H1 (cell line): Measurements from ENCODE around the gene FGD5. TPM values are rescaled to one million over a fixed set of nuclear protein-coding genes. Genes with fewer than 3 reads are reported as not detected.
A peak's percentile ranks its signal among the peaks of the same experiment; 100 is the strongest.

Source experiments
- CTCF ChIA-PET: fragments of 300-600 bp; sonication (Branson Sonifier 250); formaldehyde crosslinking; loops from one replicate; lab custom pipeline; 2021; ENCODE audit not compliant: partially characterized antibody; lab: Charles Lee
- POLR2A ChIA-PET: fragments of 300-600 bp; sonication (Branson Sonifier 250); formaldehyde crosslinking; loops from one replicate; lab custom pipeline; 2021; ENCODE audit warnings: inconsistent platforms; ENCODE audit not compliant: partially characterized antibody; lab: Charles Lee
- DNase-seq, 2 experiments: peaks; one replicate each; pipeline versions ENCODE4 v3.0.0 to v3.0.0-alpha.2; 2010 to 2022; ENCODE audit warnings: low spot score in 2 of 2, low read depth in 1 of 2, mixed read lengths in 1 of 2
- FAIRE-seq: peaks from 2 replicates; lab custom pipeline; 2011; peaks lifted over from hg19 to GRCh38; lab: Jason Lieb, UNC
- H2AFZ ChIP-seq: 2 replicates; pipeline ENCODE4 v1.8.1; 2012; ENCODE audit warnings: low read length, inconsistent platforms
- H2AK5ac ChIP-seq: 2 replicates; pipeline ENCODE4 v1.6.1; 2013; ENCODE audit warnings: low read depth, low read length
- H2BK120ac ChIP-seq: replicated peaks from 2 replicates; pipeline ENCODE3; 2013; ENCODE audit warnings: low read depth, low read length, inconsistent platforms
- H2BK12ac ChIP-seq: 2 replicates; pipeline ENCODE4 v1.6.1; 2013; ENCODE audit warnings: low read depth, low read length
- H2BK15ac ChIP-seq: 2 replicates; pipeline ENCODE4 v1.6.1; 2013; ENCODE audit warnings: low read length
- H2BK20ac ChIP-seq: 2 replicates; pipeline ENCODE4 v1.6.1; 2013; ENCODE audit warnings: low read length
- H2BK5ac ChIP-seq: 2 replicates; pipeline ENCODE4 v1.6.1; 2013; ENCODE audit warnings: low read depth, low read length
- H3K14ac ChIP-seq: 2 replicates; pipeline ENCODE4 v1.6.1; 2013; ENCODE audit warnings: inconsistent platforms; ENCODE audit not compliant: insufficient read length
- H3K18ac ChIP-seq: 2 replicates; pipeline ENCODE4 v1.6.1; 2013; ENCODE audit warnings: low read length; ENCODE audit errors: extremely low read depth
- H3K23ac ChIP-seq: 2 replicates; pipeline ENCODE4 v1.6.1; 2013; ENCODE audit warnings: inconsistent platforms; ENCODE audit not compliant: insufficient read length
- H3K23me2 ChIP-seq: 2 replicates; pipeline ENCODE4 v1.6.1; 2013; ENCODE audit warnings: low read depth, low read length
- H3K27ac ChIP-seq: 2 replicates; pipeline ENCODE4 v1.6.1; 2011; ENCODE audit warnings: low read depth, low read length, inconsistent platforms
- H3K27me3 ChIP-seq, 4 experiments: replicated peaks in 1 of 4; 1 replicate in 1 of 4; 2 replicates in 3 of 4; pipeline versions ENCODE4 v1.6.1 to v1.8.1; 2011 to 2013; ENCODE audit warnings: low read length in 3 of 4, mild to moderate bottlenecking in 3 of 4, inconsistent platforms in 2 of 4, mixed read lengths in 2 of 4, moderate library complexity in 1 of 4; ENCODE audit not compliant: control insufficient read depth in 3 of 4, insufficient read depth in 3 of 4; ENCODE audit errors: extremely low read depth in 1 of 4
- H3K36me3 ChIP-seq, 4 experiments: 2 replicates each; pipeline versions ENCODE4 v1.6.1 to v1.8.1; 2011 to 2013; ENCODE audit warnings: mild to moderate bottlenecking in 4 of 4, low read length in 3 of 4, moderate library complexity in 2 of 4, control low read depth in 1 of 4, inconsistent platforms in 1 of 4; ENCODE audit not compliant: insufficient read depth in 4 of 4, control insufficient read depth in 2 of 4
- H3K4ac ChIP-seq: replicated peaks from 2 replicates; pipeline ENCODE3; 2013; ENCODE audit warnings: low read length, low read depth, mixed read lengths, inconsistent platforms; ENCODE audit not compliant: insufficient read length
- H3K4me1 ChIP-seq, 4 experiments: replicated peaks in 1 of 4; 1 replicate in 1 of 4; 2 replicates in 3 of 4; pipeline versions ENCODE4 v1.6.1 to v1.8.1; 2011 to 2013; ENCODE audit warnings: low read length in 3 of 4, inconsistent platforms in 2 of 4, mixed read lengths in 1 of 4; ENCODE audit not compliant: insufficient read depth in 4 of 4, control insufficient read depth in 3 of 4
- H3K4me2 ChIP-seq, 2 experiments: 2 replicates each; pipeline versions ENCODE4 v1.6.1 to v1.8.1; 2011 to 2013; ENCODE audit warnings: low read depth in 2 of 2, low read length in 2 of 2, control low read depth in 1 of 2, inconsistent platforms in 1 of 2, mild to moderate bottlenecking in 1 of 2; ENCODE audit not compliant: insufficient read depth in 1 of 2
- H3K4me3 ChIP-seq, 4 experiments: fragments of 200-600, 300-600 bp in 1 of 4; sonication (generic), shearing (Covaris generic), sonication (Bioruptor Twin) in 1 of 4; 2 replicates each; pipeline versions ENCODE4 v1.5.1 to v1.8.1; 2011 to 2016; ENCODE audit warnings: low read length in 4 of 4, low read depth in 3 of 4, control low read depth in 2 of 4, inconsistent platforms in 2 of 4, mild to moderate bottlenecking in 2 of 4, mixed read lengths in 1 of 4, moderate library complexity in 1 of 4; ENCODE audit not compliant: insufficient read depth in 2 of 4; ENCODE audit errors: extremely low read depth in 1 of 4
- H3K56ac ChIP-seq: replicated peaks from 2 replicates; pipeline ENCODE3; 2013; ENCODE audit warnings: low read depth, mild to moderate bottlenecking, mixed read lengths, low read length, inconsistent platforms; ENCODE audit not compliant: insufficient read length
- H3K79me1 ChIP-seq: 2 replicates; pipeline ENCODE4 v1.6.1; 2013; ENCODE audit warnings: low read depth, low read length, control low read depth
- H3K79me2 ChIP-seq, 2 experiments: 2 replicates each; pipeline versions ENCODE4 v1.6.1 to v1.8.1; 2012 to 2013; ENCODE audit warnings: low read length in 2 of 2, mild to moderate bottlenecking in 2 of 2, inconsistent platforms in 1 of 2; ENCODE audit not compliant: insufficient read depth in 2 of 2, control insufficient read depth in 1 of 2
- H3K9ac ChIP-seq, 4 experiments: replicated peaks in 1 of 4; 1 replicate in 1 of 4; 2 replicates in 3 of 4; pipeline versions ENCODE4 v1.6.1 to v1.8.1; 2011 to 2013; ENCODE audit warnings: low read depth in 3 of 4, low read length in 3 of 4, control low read depth in 2 of 4, mild to moderate bottlenecking in 2 of 4, moderate library complexity in 2 of 4, inconsistent platforms in 1 of 4; ENCODE audit errors: extremely low read depth in 1 of 4
- H3K9me3 ChIP-seq, 2 experiments: 2 replicates each; pipeline versions ENCODE4 v1.6.1 to v1.8.1; 2012 to 2013; ENCODE audit warnings: mild to moderate bottlenecking in 2 of 2, moderate library complexity in 2 of 2, control low read depth in 1 of 2, inconsistent platforms in 1 of 2, low read depth in 1 of 2, low read length in 1 of 2, mixed read lengths in 1 of 2; ENCODE audit not compliant: insufficient read depth in 2 of 2
- H4K20me1 ChIP-seq, 2 experiments: replicated peaks in 1 of 2; 2 replicates each; pipeline versions ENCODE3 to v1.8.1; 2011 to 2013; ENCODE audit warnings: inconsistent platforms in 2 of 2, low read length in 2 of 2, mild to moderate bottlenecking in 1 of 2; ENCODE audit not compliant: insufficient read depth in 2 of 2, control insufficient read depth in 1 of 2
- H4K5ac ChIP-seq: 2 replicates; pipeline ENCODE4 v1.6.1; 2013; ENCODE audit warnings: low read length, low read depth, mixed read lengths, inconsistent platforms; ENCODE audit not compliant: insufficient read length
- H4K8ac ChIP-seq: 2 replicates; pipeline ENCODE4 v1.8.0; 2013; ENCODE audit warnings: mild to moderate bottlenecking, moderate library complexity, low read length, inconsistent platforms; ENCODE audit not compliant: insufficient read depth; ENCODE audit errors: extremely low read depth
- H4K91ac ChIP-seq: replicated peaks from 2 replicates; pipeline ENCODE3; 2013; ENCODE audit warnings: low read length, mixed read lengths, inconsistent platforms; ENCODE audit not compliant: insufficient read length
- ASH2L ChIP-seq: fragments of 200-600, 300-600 bp; sonication (generic); IDR thresholded peaks from one replicate; pipeline ENCODE4 v1.7.1; 2017; ENCODE audit warnings: low read length
- HDAC6 ChIP-seq: IDR thresholded peaks from one replicate; pipeline ENCODE4 v1.7.1; 2012; ENCODE audit warnings: low read depth, mild to moderate bottlenecking, inconsistent platforms, low read length, moderate library complexity
- KDM4A ChIP-seq: IDR thresholded peaks from one replicate; pipeline ENCODE4 v1.7.1; 2012; ENCODE audit warnings: low read depth, mild to moderate bottlenecking, moderate library complexity, low read length, inconsistent platforms; ENCODE audit not compliant: severe bottlenecking
- WGBS, 2 experiments: shearing (Covaris generic) in 1 of 2; methylation state at CpG; one replicate each; pipeline versions ENCODE4 v1.1.6 to v1.1.7; 2013 to 2015; ENCODE audit warnings: low lambda C conversion rate in 2 of 2, mixed read lengths in 2 of 2, inconsistent platforms in 1 of 2, low coverage in 1 of 2, missing lambda C conversion rate in 1 of 2; ENCODE audit not compliant: insufficient replicate concordance in 2 of 2, insufficient coverage in 1 of 2, insufficient read length in 1 of 2; ENCODE audit errors: extremely low coverage in 1 of 2, missing lambda C conversion rate in 1 of 2; 5-methylcytosine and 5-hydroxymethylcytosine counted together
- polyA plus RNA-seq, 7 experiments: library from polyadenylated mRNA; depleted of rRNA in 3 of 7; stranded (reverse) in 5 of 7; unstranded in 2 of 7; fragments of >200 nt in 5 of 7; fragments of 200-250 nt in 2 of 7; gene quantifications; 1 replicate in 5 of 7; 2 replicates in 1 of 7; 4 replicates in 1 of 7; pipeline versions ENCODE4 v1.2.1 to v1.2.3, GENCODE V29; 2011 to 2013; ENCODE audit warnings: missing spikeins in 2 of 7, mixed read lengths in 2 of 7
- total RNA-seq: library from RNA; stranded (reverse); fragmentation: NEBNext Ultra II Directional; extraction: Animal tissue kit (Norgen Biotek cat#: 25700); gene quantifications from 2 replicates; pipeline ENCODE4 v1.2.1, GENCODE V29; 2021
- TF ChIP-seq, protein P1 (sequence below): IDR thresholded peaks from 2 replicates; pipeline ENCODE4 v1.6.1; 2012; ENCODE audit warnings: low read length, inconsistent platforms
- TF ChIP-seq, protein P2 (sequence below): IDR thresholded peaks from 2 replicates; pipeline ENCODE4 v1.6.1; 2011; ENCODE audit warnings: low read length, improper control_type of control experiment

Gene FGD5
- total and polyA plus RNA-seq, 2 of the 8 experiments (the other 6 are each of a cell fraction or from before 2014, with no cell fraction given) = 4.7 to 14.3 TPM

DNA sequence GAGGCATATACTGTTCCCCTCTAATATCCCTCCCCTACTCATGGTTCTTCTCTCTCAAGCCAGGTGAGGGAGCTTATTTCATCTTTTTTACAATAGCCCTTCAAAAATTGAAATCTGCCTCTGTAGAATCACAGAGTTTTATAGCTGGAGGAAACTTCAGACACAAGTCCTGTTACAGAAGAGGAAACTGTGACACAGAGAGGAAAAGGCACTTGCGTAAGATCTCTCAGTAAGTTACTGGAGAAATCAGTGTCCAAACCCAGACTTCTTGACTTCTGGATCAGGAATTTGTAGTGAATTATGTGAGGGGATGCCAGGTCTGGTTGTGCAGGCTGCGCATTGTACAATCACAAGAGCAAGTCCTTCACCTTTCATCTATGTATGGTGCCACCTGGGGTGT lies 4.6 kb downstream of the FGD5 start:
- H3K4me2 ChIP-seq = peak overlapping the region; percentile 27 to 49; a peak in 2 of 4 replicates
- H3K14ac ChIP-seq = no peak overlapping the region
- no peak overlapping the region for H4K5ac ChIP-seq
- CTCF ChIA-PET = interaction anchor here (0.9 to 2.0 kb wide), 12 partner anchors 9 to 102 kb away, joined by 3 to 14 read pairs (median 4); no protein-coding TSS in a partner anchor
- H2BK5ac ChIP-seq = no peak overlapping the region
- H2BK120ac ChIP-seq = no peak overlapping the region
- FAIRE-seq (no peak), DNase-seq (no peak)
- H2BK12ac ChIP-seq = no peak overlapping the region
- no peaks in the 10 kb centered on the region; a peak in 1 of 4 replicates for H3K79me2 ChIP-seq
- no peaks in the 10 kb centered on the region for H4K20me1 ChIP-seq
- H3K4ac ChIP-seq = no peak overlapping the region
- no peaks in the 10 kb centered on the region for H3K36me3 ChIP-seq
- H3K27ac ChIP-seq = no peak overlapping the region
- no peaks in the 10 kb centered on the region for H3K27me3 ChIP-seq
- H3K56ac ChIP-seq = no peak overlapping the region
- peaks cover 2% of the 10 kb centered on the region; the same call in 1 of the 2 replicates for H3K23me2 ChIP-seq
- no peak overlapping the region for H3K23ac ChIP-seq
- no peak overlapping the region for H2BK15ac ChIP-seq
- TF ChIP-seq HDAC6 = no peak
- TF ChIP-seq ASH2L = no peak
- TF ChIP-seq, protein P1, sequence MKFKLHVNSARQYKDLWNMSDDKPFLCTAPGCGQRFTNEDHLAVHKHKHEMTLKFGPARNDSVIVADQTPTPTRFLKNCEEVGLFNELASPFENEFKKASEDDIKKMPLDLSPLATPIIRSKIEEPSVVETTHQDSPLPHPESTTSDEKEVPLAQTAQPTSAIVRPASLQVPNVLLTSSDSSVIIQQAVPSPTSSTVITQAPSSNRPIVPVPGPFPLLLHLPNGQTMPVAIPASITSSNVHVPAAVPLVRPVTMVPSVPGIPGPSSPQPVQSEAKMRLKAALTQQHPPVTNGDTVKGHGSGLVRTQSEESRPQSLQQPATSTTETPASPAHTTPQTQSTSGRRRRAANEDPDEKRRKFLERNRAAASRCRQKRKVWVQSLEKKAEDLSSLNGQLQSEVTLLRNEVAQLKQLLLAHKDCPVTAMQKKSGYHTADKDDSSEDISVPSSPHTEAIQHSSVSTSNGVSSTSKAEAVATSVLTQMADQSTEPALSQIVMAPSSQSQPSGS = no peak
- TF ChIP-seq, protein P2, sequence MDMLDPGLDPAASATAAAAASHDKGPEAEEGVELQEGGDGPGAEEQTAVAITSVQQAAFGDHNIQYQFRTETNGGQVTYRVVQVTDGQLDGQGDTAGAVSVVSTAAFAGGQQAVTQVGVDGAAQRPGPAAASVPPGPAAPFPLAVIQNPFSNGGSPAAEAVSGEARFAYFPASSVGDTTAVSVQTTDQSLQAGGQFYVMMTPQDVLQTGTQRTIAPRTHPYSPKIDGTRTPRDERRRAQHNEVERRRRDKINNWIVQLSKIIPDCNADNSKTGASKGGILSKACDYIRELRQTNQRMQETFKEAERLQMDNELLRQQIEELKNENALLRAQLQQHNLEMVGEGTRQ = no peak
- no peak for TF ChIP-seq KDM4A
- H2AK5ac ChIP-seq = no peak overlapping the region
- peaks cover 3 to 7% (median 5%) of the 10 kb centered on the region in 4 experiments; a peak in 6 of 7 replicates for H3K4me1 ChIP-seq
- 93% methylated on average over 2 of the region's 2 CpGs; no CpG with 5 or more reads in 1 of the 2 experiments for WGBS, 2 experiments
- no peaks in the 10 kb centered on the region for H3K9me3 ChIP-seq
- H2AFZ ChIP-seq = no peak overlapping the region
- H3K9ac ChIP-seq = no peak overlapping the region
- no peak overlapping the region for H4K91ac ChIP-seq
- H3K79me1 ChIP-seq = no peaks in the 10 kb centered on the region; the same call in 1 of the 2 replicates
- no peak overlapping the region for H3K4me3 ChIP-seq
- no peak overlapping the region for H3K18ac ChIP-seq
- H4K8ac ChIP-seq = no peak overlapping the region
- H2BK20ac ChIP-seq = no peak overlapping the region
- POLR2A ChIA-PET = interaction anchor here (0.8 to 1.7 kb wide), 5 partner anchors 9 to 26 kb away, joined by 3 to 6 read pairs (median 5); no protein-coding TSS in a partner anchor
